Subcutaneous adipose tissue (tissue), 4 donors: ENCODE measurements around the gene TTC21A. TPM values are rescaled to one million over a fixed set of nuclear protein-coding genes. Genes with fewer than 3 reads are reported as not detected.

Experiments
- CTCF ChIP-seq: fragments of 450-650 bp; IDR thresholded peaks from one replicate; pipeline ENCODE4 v1.5.1; 2016; ENCODE audit warnings: low read depth, mild to moderate bottlenecking, control low read depth, antibody characterized with exemption, moderate library complexity
- total RNA-seq, 4 donors: library from RNA; depleted of rRNA; stranded (reverse); fragments of >200 nt; gene quantifications; one replicate each; pipeline ENCODE4 v1.1.0, GENCODE V29; 2016

The TTC21A gene
- total RNA-seq, 4 donors from 2014 or later, result 3.3 to 11.1 (median 7.4) TPM

DNA sequence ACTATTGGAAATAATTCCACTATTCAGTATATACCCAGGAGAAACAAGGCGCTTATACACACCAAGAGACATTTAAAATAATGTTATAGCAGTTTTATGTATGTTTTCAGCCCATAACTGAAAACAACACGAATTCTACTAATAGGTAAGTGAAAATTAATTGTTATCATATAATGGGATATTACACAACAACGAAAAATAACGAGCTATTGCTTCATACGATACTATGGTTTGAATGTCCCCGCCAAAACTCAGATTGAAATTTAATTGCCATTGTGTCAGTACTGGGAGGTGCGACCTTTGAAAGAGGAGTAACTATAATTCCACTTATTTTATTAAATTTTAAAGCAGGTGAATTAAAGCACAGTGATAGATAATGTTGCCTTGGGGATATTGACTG, 49.9 kb downstream of the TTC21A start:
- no peak for TF ChIP-seq CTCF

DNA sequence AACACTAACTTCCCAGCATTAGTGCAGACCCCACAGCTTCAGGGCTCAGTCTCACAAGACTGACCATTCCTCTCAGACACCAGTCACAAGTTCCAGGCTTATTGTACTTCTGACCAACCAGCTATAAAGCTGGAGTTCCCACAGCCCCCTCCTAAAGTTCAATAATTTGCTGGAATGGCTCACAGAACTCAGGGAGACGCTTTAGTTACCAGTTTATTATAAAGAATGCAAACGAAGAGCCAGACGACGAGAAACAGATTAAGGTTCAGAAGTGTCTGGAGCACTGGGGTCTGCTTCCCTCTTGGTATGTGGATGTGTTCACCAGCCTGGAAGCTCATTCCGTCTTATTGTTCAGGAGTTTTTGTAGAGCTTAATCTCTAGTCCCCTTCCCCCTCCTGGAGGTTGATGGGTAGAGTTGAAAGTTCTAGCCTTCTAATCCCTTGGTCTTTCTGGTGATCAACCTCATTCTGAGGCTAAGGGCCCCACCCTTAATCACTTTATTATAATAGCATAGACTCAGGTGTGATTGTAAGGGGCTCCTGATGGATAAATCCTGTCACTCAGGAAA, 50.8 kb downstream of the TTC21A start:
- TF ChIP-seq CTCF, result no peak

- TF ChIP-seq CTCF, result no peak
These were observed 56.9 kb downstream of the TTC21A start for GRCh38 chr3:39164414-39164813.

DNA sequence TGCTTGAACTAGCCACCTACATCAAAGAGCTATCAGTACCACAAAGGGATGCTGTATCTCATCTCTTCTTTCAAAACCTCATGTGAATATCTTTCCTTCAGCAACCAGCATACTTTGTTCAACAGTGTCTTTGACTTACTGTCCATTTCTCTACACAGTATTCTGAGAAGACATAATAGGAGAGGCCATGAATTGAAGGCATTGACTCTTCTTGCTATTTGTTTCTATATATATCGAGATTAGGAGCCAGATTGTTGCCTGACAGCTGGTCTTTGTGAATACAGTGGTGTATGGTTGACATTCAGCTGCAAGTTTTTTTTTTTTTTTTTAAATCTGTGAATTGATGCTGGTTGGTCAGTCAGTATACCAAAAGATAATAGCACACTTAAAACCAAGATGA, 58.0 kb downstream of the TTC21A start:
- no peak for TF ChIP-seq CTCF

- no peak for TF ChIP-seq CTCF
These were observed 58.7 kb downstream of the TTC21A start for GRCh38 chr3:39166134-39166710.

DNA sequence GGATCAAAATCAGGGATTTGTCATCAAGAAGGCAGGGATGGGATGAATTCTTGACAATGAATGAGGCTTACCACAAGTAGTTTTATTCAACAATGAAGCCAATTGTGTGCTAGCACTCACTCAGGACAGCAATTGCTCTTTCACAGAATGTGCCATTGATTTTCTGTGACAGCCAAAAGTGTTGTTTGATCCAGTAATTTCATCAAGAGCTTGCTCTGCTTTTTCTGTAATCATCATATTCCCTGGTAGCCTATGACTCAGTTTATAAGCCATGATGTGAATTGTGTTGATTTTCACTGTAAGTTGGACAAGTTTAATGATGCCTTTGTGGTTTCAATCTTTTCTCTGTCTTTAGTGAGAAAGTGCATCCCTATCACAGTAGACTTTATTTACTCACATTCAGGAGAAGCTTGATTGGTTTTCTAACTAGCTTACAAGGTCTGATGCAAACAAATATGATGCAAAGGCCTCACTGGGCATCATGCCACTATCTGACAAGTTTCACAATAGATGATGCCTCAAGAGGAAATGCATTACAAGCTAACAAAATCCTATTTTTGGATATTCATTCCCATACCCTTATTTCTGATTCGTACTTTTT, 59.6 kb downstream of the TTC21A start:
- TF ChIP-seq CTCF, result no peak

- TF ChIP-seq CTCF, result no peak
These were observed 60.8 kb downstream of the TTC21A start for GRCh38 chr3:39168156-39168780.
